OCI-LY1 (cell line): ENCODE data around the gene MRPL48.

Experiments
- H2AFZ ChIP-seq: fragments of 200-600 bp; sonication (generic), shearing (Covaris generic); 2 replicates; pipeline ENCODE4 v1.6.0; 2014; ENCODE audit warnings: antibody characterized with exemption, mild to moderate bottlenecking, low read length
- H3F3A ChIP-seq: fragments of 200-600 bp; sonication (generic), shearing (Covaris generic); 2 replicates; pipeline ENCODE4 v1.6.0; 2014; ENCODE audit warnings: mild to moderate bottlenecking, antibody characterized with exemption, low read length, moderate library complexity; ENCODE audit not compliant: insufficient read depth
- H3K27ac ChIP-seq: fragments of 200-600 bp; sonication (generic); 2 replicates; pipeline ENCODE4 v1.5.1; 2014; ENCODE audit warnings: low read length, mixed run types, mild to moderate bottlenecking, low read depth; ENCODE audit not compliant: poor library complexity, severe bottlenecking
- H3K27me3 ChIP-seq: fragments of 200-600 bp; sonication (generic); 2 replicates; pipeline ENCODE4 v1.6.0; 2014; ENCODE audit warnings: antibody characterized with exemption, mild to moderate bottlenecking, low read length, moderate library complexity; ENCODE audit not compliant: insufficient read depth
- H3K36me3 ChIP-seq: fragments of 200-600 bp; sonication (generic); 2 replicates; pipeline ENCODE4 v1.6.1; 2014; ENCODE audit warnings: mild to moderate bottlenecking, antibody characterized with exemption, low read length, moderate library complexity, mixed read lengths; ENCODE audit not compliant: insufficient read depth
- H3K4me1 ChIP-seq: fragments of 200-600 bp; sonication (generic); 2 replicates; pipeline ENCODE4 v1.5.1; 2014; ENCODE audit warnings: mild to moderate bottlenecking, low read length, moderate library complexity; ENCODE audit not compliant: insufficient read depth, severe bottlenecking
- H3K4me2 ChIP-seq: fragments of 200-600 bp; sonication (generic), shearing (Covaris generic); 2 replicates; pipeline ENCODE4 v1.6.1; 2014; ENCODE audit warnings: low read length
- H3K4me3 ChIP-seq: fragments of 200-600 bp; sonication (generic); 2 replicates; pipeline ENCODE4 v1.5.1; 2014; ENCODE audit warnings: low read length, low read depth, mild to moderate bottlenecking, mixed read lengths; ENCODE audit not compliant: poor library complexity, severe bottlenecking
- H3K79me2 ChIP-seq: fragments of 200-600 bp; shearing (Covaris generic); 2 replicates; pipeline ENCODE4 v1.6.1; 2016; ENCODE audit warnings: mixed run types, low read length, mixed read lengths; ENCODE audit not compliant: insufficient read depth
- H3K9ac ChIP-seq: fragments of 200-600 bp; sonication (generic), shearing (Covaris generic); 2 replicates; pipeline ENCODE4 v1.6.1; 2014; ENCODE audit warnings: mild to moderate bottlenecking, low read length, mixed read lengths
- H3K9me2 ChIP-seq: fragments of 200-600 bp; sonication (generic), shearing (Covaris generic); 2 replicates; pipeline ENCODE4 v1.6.1; 2014; ENCODE audit warnings: low read depth, mild to moderate bottlenecking, low read length, mixed read lengths
- H3K9me3 ChIP-seq: fragments of 200-600 bp; shearing (Covaris generic); 2 replicates; pipeline ENCODE4 v1.6.1; 2014; ENCODE audit warnings: low read length, mixed read lengths
- H4K20me1 ChIP-seq: fragments of 200-600 bp; sonication (generic), shearing (Covaris generic); 2 replicates; pipeline ENCODE4 v1.6.0; 2016; ENCODE audit warnings: mild to moderate bottlenecking, low read length; ENCODE audit not compliant: insufficient read depth
- CTCF ChIP-seq: fragments of 200-600 bp; sonication (generic), shearing (Covaris generic); IDR thresholded peaks from 2 replicates; pipeline ENCODE4 v1.5.1; 2017; ENCODE audit warnings: mild to moderate bottlenecking, antibody characterized with exemption, low read length, moderate library complexity, mixed read lengths
- EZH2 ChIP-seq: fragments of 200-600 bp; sonication (generic), shearing (Covaris generic); IDR thresholded peaks from 2 replicates; pipeline ENCODE4 v1.8.0; 2017; ENCODE audit warnings: borderline replicate concordance, mixed run types, mild to moderate bottlenecking, antibody characterized with exemption, low read length, moderate library complexity, mixed read lengths

The MRPL48 gene

GRCh38 chr11:73889536-73889935 is 101.9 kb downstream of the MRPL48 start:
- Histone ChIP-seq H2AFZ (no peak overlapping the region), H3K4me1 (no peaks in the 10 kb centered on the region), H3K27me3 (no peaks in the 10 kb centered on the region), H3K4me2 (no peak overlapping the region), H3K9me3 (no peaks in the 10 kb centered on the region), H3K79me2 (no peaks in the 10 kb centered on the region), H3K9ac (no peak overlapping the region), H3K4me3 (no peak overlapping the region), H3F3A (no peaks in the 10 kb centered on the region), H4K20me1 (no peaks in the 10 kb centered on the region), H3K27ac (no peak overlapping the region), H3K36me3 (peaks cover 36% of the 10 kb centered on the region), H3K9me2 (no peaks in the 10 kb centered on the region)
- TF ChIP-seq CTCF (no peak), EZH2 (no peak)

GRCh38 chr11:73893041-73893440 is 105.4 kb downstream of the MRPL48 start:
- no peaks in the 10 kb centered on the region for H4K20me1 ChIP-seq
- TF ChIP-seq EZH2 = no peak
- TF ChIP-seq CTCF = no peak
- no peak overlapping the region for H3K4me3 ChIP-seq
- no peak overlapping the region for H3K9ac ChIP-seq
- no peak overlapping the region for H3K4me2 ChIP-seq
- H3K9me3 ChIP-seq = no peaks in the 10 kb centered on the region
- no peaks in the 10 kb centered on the region for H3K4me1 ChIP-seq
- no peaks in the 10 kb centered on the region for H3K27me3 ChIP-seq
- H3K27ac ChIP-seq = no peak overlapping the region
- H3K36me3 ChIP-seq = peaks cover 30% of the 10 kb centered on the region
- no peak overlapping the region for H2AFZ ChIP-seq
- H3K79me2 ChIP-seq = no peaks in the 10 kb centered on the region
- no peaks in the 10 kb centered on the region for H3K9me2 ChIP-seq
- no peaks in the 10 kb centered on the region for H3F3A ChIP-seq

- Histone ChIP-seq H2AFZ (no peak overlapping the region), H4K20me1 (no peaks in the 10 kb centered on the region), H3K9me2 (no peaks in the 10 kb centered on the region), H3K79me2 (no peaks in the 10 kb centered on the region), H3F3A (no peaks in the 10 kb centered on the region), H3K4me3 (no peak overlapping the region), H3K27ac (no peak overlapping the region), H3K27me3 (no peaks in the 10 kb centered on the region), H3K4me2 (no peak overlapping the region), H3K9me3 (no peaks in the 10 kb centered on the region), H3K9ac (no peak overlapping the region), H3K4me1 (no peaks in the 10 kb centered on the region), H3K36me3 (peaks cover 21% of the 10 kb centered on the region)
- TF ChIP-seq EZH2 (no peak), CTCF (no peak)
These were observed 107.2 kb downstream of the MRPL48 start for GRCh38 chr11:73894725-73895335.
